ENCODE measurements around the gene CLPSL2.
A peak's percentile ranks its signal among the peaks of the same experiment; 100 is the strongest.

GRCh38 chr6:35797837-35798526, 21.6 kb downstream of the CLPSL2 start:
- TF ChIP-seq, protein P1, sequence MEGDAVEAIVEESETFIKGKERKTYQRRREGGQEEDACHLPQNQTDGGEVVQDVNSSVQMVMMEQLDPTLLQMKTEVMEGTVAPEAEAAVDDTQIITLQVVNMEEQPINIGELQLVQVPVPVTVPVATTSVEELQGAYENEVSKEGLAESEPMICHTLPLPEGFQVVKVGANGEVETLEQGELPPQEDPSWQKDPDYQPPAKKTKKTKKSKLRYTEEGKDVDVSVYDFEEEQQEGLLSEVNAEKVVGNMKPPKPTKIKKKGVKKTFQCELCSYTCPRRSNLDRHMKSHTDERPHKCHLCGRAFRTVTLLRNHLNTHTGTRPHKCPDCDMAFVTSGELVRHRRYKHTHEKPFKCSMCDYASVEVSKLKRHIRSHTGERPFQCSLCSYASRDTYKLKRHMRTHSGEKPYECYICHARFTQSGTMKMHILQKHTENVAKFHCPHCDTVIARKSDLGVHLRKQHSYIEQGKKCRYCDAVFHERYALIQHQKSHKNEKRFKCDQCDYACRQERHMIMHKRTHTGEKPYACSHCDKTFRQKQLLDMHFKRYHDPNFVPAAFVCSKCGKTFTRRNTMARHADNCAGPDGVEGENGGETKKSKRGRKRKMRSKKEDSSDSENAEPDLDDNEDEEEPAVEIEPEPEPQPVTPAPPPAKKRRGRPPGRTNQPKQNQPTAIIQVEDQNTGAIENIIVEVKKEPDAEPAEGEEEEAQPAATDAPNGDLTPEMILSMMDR (IDR thresholded peaks at IDR 0.05): peak in 1 of 7 experiments; percentile 22
- TF ChIP-seq POLR2A (IDR thresholded peaks at IDR 0.05): no peak

Measured in body of pancreas (tissue), 4 donors.